Gastrocnemius medialis (tissue), 4 donors: ENCODE measurements around the gene GAB2. TPM values are rescaled to one million over a fixed set of nuclear protein-coding genes. Genes with fewer than 3 reads are reported as not detected.
A peak's percentile ranks its signal among the peaks of the same experiment; 100 is the strongest.

ENCODE experiments used
- ATAC-seq, 2 donors: fragments of 150-250 bp; one replicate each; pipeline ENCODE4 v1.9.1; 2016
- DNase-seq, 2 donors: peaks; one replicate each; pipeline ENCODE4 v3.0.0-alpha.2; 2019
- H3K27ac ChIP-seq, 4 donors: fragments of 200-600 bp; sonication (generic); 1 replicate in 1 of 4; 2 replicates in 3 of 4; pipeline ENCODE4 v1.5.1; 2016 to 2018; ENCODE audit warnings: mild to moderate bottlenecking in 2 of 4, moderate library complexity in 1 of 4
- H3K27me3 ChIP-seq, 3 donors: fragments of 200-600 bp; sonication (generic) in 2 of 3; 1 replicate in 1 of 3; 2 replicates in 2 of 3; pipeline versions ENCODE4 v1.5.1 to v1.6.0; 2016 to 2019; ENCODE audit warnings: mild to moderate bottlenecking in 1 of 3, moderate library complexity in 1 of 3
- H3K36me3 ChIP-seq, 2 donors: fragments of 200-600 bp; sonication (generic) in 1 of 2; one replicate each; pipeline ENCODE4 v1.5.1; 2017 to 2018
- H3K4me1 ChIP-seq, 2 donors: fragments of 200-600 bp; sonication (generic) in 1 of 2; one replicate each; pipeline ENCODE4 v1.5.1; 2016 to 2017; ENCODE audit warnings: mild to moderate bottlenecking in 2 of 2
- H3K4me3 ChIP-seq, 4 donors: fragments of 200-600 bp; sonication (generic) in 3 of 4; 1 replicate in 1 of 4; 2 replicates in 3 of 4; pipeline ENCODE4 v1.5.1; 2016 to 2019; ENCODE audit warnings: mild to moderate bottlenecking in 2 of 4
- H3K9me3 ChIP-seq, 3 donors: fragments of 200-600 bp; sonication (generic) in 2 of 3; 1 replicate in 1 of 3; 2 replicates in 2 of 3; pipeline ENCODE4 v1.5.1; 2016 to 2019
- CTCF ChIP-seq, 5 experiments: fragments of 450-650 bp in 3 of 5; fragments of 200-600 bp in 2 of 5; sonication (generic) in 2 of 5; IDR thresholded peaks in 4 of 5; conservative IDR thresholded peaks in 1 of 5; 1 replicate in 4 of 5; 2 replicates in 1 of 5; pipeline ENCODE4 v1.5.1; 2016 to 2019; ENCODE audit warnings: antibody characterized with exemption in 5 of 5, mild to moderate bottlenecking in 3 of 5, moderate library complexity in 3 of 5
- POLR2A ChIP-seq, 2 donors: fragments of 450-650 bp; IDR thresholded peaks; one replicate each; pipeline ENCODE4 v1.6.1; 2017; ENCODE audit warnings: antibody characterized with exemption in 2 of 2, mild to moderate bottlenecking in 2 of 2, moderate library complexity in 2 of 2
- in situ Hi-C, 4 donors: fragments of 200-750 bp; cut with MboI; loops; one replicate each; pipeline versions ENCODE4 v1.15.0 to v1.8.0; 2017; ENCODE audit warnings: low sequenced_read_pairs in 4 of 4
- intact Hi-C: fragments of 100-400 bp; cut with DNase I; formaldehyde crosslinking; loops from one replicate; pipeline ENCODE4 v1.15.1; 2023; ENCODE audit warnings: low total_unique reads
- total RNA-seq, 4 donors: library from RNA; depleted of rRNA; stranded (reverse); fragments of >200 nt; gene quantifications; one replicate each; pipeline versions ENCODE4 v1.1.0 to v1.2.3, GENCODE V29; 2016

GAB2 gene
- total RNA-seq, 4 donors from 2014 or later, result 4.9 to 68.0 (median 25.8) TPM

GRCh38 chr11:78374917-78375316 is 42.7 kb downstream of the GAB2 start:
- TF ChIP-seq CTCF (IDR thresholded peaks at IDR 0.05 in 4 of 5, conservative IDR thresholded peaks at IDR 0.05 in 1 of 5), result no peak
- no peak for TF ChIP-seq POLR2A (IDR thresholded peaks at IDR 0.05)
- Histone ChIP-seq H3K27me3 (no peaks in the 10 kb centered on the region), H3K9me3 (no peaks in the 10 kb centered on the region), H3K4me3 (no peak overlapping the region), H3K36me3 (no peaks in the 10 kb centered on the region), H3K4me1 (peaks cover 12 to 24% of the 10 kb centered on the region in 2 donors), H3K27ac (no peak overlapping the region)
- intact Hi-C loops (no loop called here), in situ Hi-C loops (no loop called here)
- ATAC-seq (no peak), DNase-seq (no peak)

GRCh38 chr11:78373689-78374088 is 43.9 kb downstream of the GAB2 start:
- H3K9me3 ChIP-seq, result no peaks in the 10 kb centered on the region
- H3K27ac ChIP-seq, result no peak overlapping the region
- no peaks in the 10 kb centered on the region for H3K36me3 ChIP-seq
- DNase-seq (no peak), ATAC-seq (no peak)
- intact Hi-C loops (no loop called here), in situ Hi-C loops (no loop called here)
- H3K4me1 ChIP-seq, result peaks cover 12 to 21% of the 10 kb centered on the region in 2 donors
- TF ChIP-seq CTCF (IDR thresholded peaks at IDR 0.05 in 4 of 5, conservative IDR thresholded peaks at IDR 0.05 in 1 of 5) (no peak), POLR2A (IDR thresholded peaks at IDR 0.05) (no peak)
- no peaks in the 10 kb centered on the region for H3K27me3 ChIP-seq
- no peak overlapping the region for H3K4me3 ChIP-seq

GRCh38 chr11:78372114-78372768 is 45.4 kb downstream of the GAB2 start:
- DNase-seq (no peak), ATAC-seq (no peak)
- H3K4me1 ChIP-seq, result peaks cover 12 to 22% of the 10 kb centered on the region in 2 donors
- no peak for TF ChIP-seq POLR2A (IDR thresholded peaks at IDR 0.05)
- no peak for TF ChIP-seq CTCF (IDR thresholded peaks at IDR 0.05 in 4 of 5, conservative IDR thresholded peaks at IDR 0.05 in 1 of 5)
- intact Hi-C loops (no loop called here), in situ Hi-C loops (no loop called here)
- no peaks in the 10 kb centered on the region for H3K9me3 ChIP-seq
- H3K36me3 ChIP-seq, result no peaks in the 10 kb centered on the region
- no peak overlapping the region for H3K4me3 ChIP-seq
- no peaks in the 10 kb centered on the region for H3K27me3 ChIP-seq
- H3K27ac ChIP-seq, result no peak overlapping the region

GRCh38 chr11:78371221-78371891 is 46.3 kb downstream of the GAB2 start:
- H3K36me3 ChIP-seq, result no peaks in the 10 kb centered on the region
- intact Hi-C loops, result no loop called here
- H3K27ac ChIP-seq, result peak overlapping the region in 1 of 4 donors; percentile 9
- H3K9me3 ChIP-seq, result no peaks in the 10 kb centered on the region
- in situ Hi-C loops, result no loop called here
- TF ChIP-seq CTCF (IDR thresholded peaks at IDR 0.05 in 4 of 5, conservative IDR thresholded peaks at IDR 0.05 in 1 of 5) (no peak), POLR2A (IDR thresholded peaks at IDR 0.05) (no peak)
- H3K4me1 ChIP-seq, result peaks cover 12 to 25% of the 10 kb centered on the region in 2 donors
- H3K27me3 ChIP-seq, result no peaks in the 10 kb centered on the region
- ATAC-seq, result no peak
- no peak for DNase-seq
- no peak overlapping the region for H3K4me3 ChIP-seq
